Measurements from ENCODE around the gene TFDP2. TPM values are rescaled to one million over a fixed set of nuclear protein-coding genes. Genes with fewer than 3 reads are reported as not detected.

TFDP2 gene
- total RNA-seq, 2 experiments from 2014 or later: 23.3 to 40.7 TPM

- Mint-ChIP-seq H3K36me3 (ENCODE audit: low read depth) (no peaks in the 10 kb centered on the region), H3K4me1 (no peaks in the 10 kb centered on the region), H3K27ac (no peak overlapping the region), H3K4me3 (no peak overlapping the region), H3K27me3 (no peaks in the 10 kb centered on the region), H3K9me3 (ENCODE audit: low read depth) (no peaks in the 10 kb centered on the region)
- ChIA-PET CTCF (interaction anchor here (0.5 to 2.7 kb wide), 5 partner anchors 20 to 327 kb away, joined by 3 to 16 read pairs (median 4); no protein-coding TSS in a partner anchor), POLR2A (no interaction called here)
- intact Hi-C loops (cut with DNase I, micrococcal nuclease): loop anchor here in 1 of 2 experiments (10.0 kb wide), 1 partner anchor 159 kb away; no protein-coding TSS in a partner anchor
- DNase-seq (no peak), ATAC-seq (no peak)
Measured at GRCh38 chr3:142124243-142124642, 25.1 kb downstream of the TFDP2 start.

GRCh38 chr3:142120707-142121106 is 28.6 kb downstream of the TFDP2 start:
- Mint-ChIP-seq H3K9me3 (ENCODE audit: low read depth) (no peaks in the 10 kb centered on the region), H3K4me1 (peaks cover 5% of the 10 kb centered on the region), H3K27me3 (no peaks in the 10 kb centered on the region), H3K4me3 (no peak overlapping the region), H3K27ac (no peak overlapping the region), H3K36me3 (ENCODE audit: low read depth) (no peaks in the 10 kb centered on the region)
- no peak for DNase-seq
- intact Hi-C loops (cut with DNase I, micrococcal nuclease): loop anchor here in 1 of 2 experiments (10.0 kb wide), 1 partner anchor 156 kb away; no protein-coding TSS in a partner anchor
- ATAC-seq: no peak
- POLR2A ChIA-PET: no interaction called here
- CTCF ChIA-PET: interaction anchor here (0.8 to 2.4 kb wide), 4 partner anchors 8 to 246 kb away, joined by 3 to 6 read pairs (median 4); no protein-coding TSS in a partner anchor

- CTCF ChIA-PET: interaction anchor here (0.6 kb wide), 1 partner anchor 31 kb away, joined by 3 read pairs; no protein-coding TSS in a partner anchor
- H3K27me3 Mint-ChIP-seq: no peaks in the 10 kb centered on the region
- intact Hi-C loops (cut with DNase I, micrococcal nuclease): no loop called here
Measured at GRCh38 chr3:142118911-142119310, 30.4 kb downstream of the TFDP2 start.

GRCh38 chr3:142117056-142117851 is 32.1 kb downstream of the TFDP2 start:
- H3K36me3 Mint-ChIP-seq (ENCODE audit: low read depth): no peaks in the 10 kb centered on the region
- peaks cover 8% of the 10 kb centered on the region for H3K4me1 Mint-ChIP-seq
- no peaks in the 10 kb centered on the region for H3K9me3 Mint-ChIP-seq (ENCODE audit: low read depth)
- ChIA-PET POLR2A (no interaction called here), CTCF (interaction anchor here (1.5 kb wide), 1 partner anchor 55 kb away, joined by 3 read pairs; no protein-coding TSS in a partner anchor)
- ATAC-seq: no peak
- no peak for DNase-seq
- no peak overlapping the region for H3K4me3 Mint-ChIP-seq
- no peaks in the 10 kb centered on the region for H3K27me3 Mint-ChIP-seq
- intact Hi-C loops (cut with DNase I, micrococcal nuclease): no loop called here
- H3K27ac Mint-ChIP-seq: no peak overlapping the region

More at GRCh38 chr3:142118911-142119310, 30.4 kb downstream of the TFDP2 start:
- no peak for ATAC-seq
- no peak overlapping the region for H3K4me3 Mint-ChIP-seq
- H3K9me3 Mint-ChIP-seq (ENCODE audit: low read depth): no peaks in the 10 kb centered on the region
- H3K27ac Mint-ChIP-seq: no peak overlapping the region
- no peak for DNase-seq
- H3K4me1 Mint-ChIP-seq: peaks cover 5% of the 10 kb centered on the region
- no peaks in the 10 kb centered on the region for H3K36me3 Mint-ChIP-seq (ENCODE audit: low read depth)
- POLR2A ChIA-PET: no interaction called here

GRCh38 chr3:142115867-142116668 is 33.3 kb downstream of the TFDP2 start:
- ATAC-seq (no peak), DNase-seq (no peak)
- intact Hi-C loops (cut with DNase I, micrococcal nuclease): no loop called here
- Mint-ChIP-seq H3K4me1 (peaks cover 12% of the 10 kb centered on the region), H3K27ac (no peak overlapping the region), H3K27me3 (no peaks in the 10 kb centered on the region), H3K36me3 (ENCODE audit: low read depth) (no peaks in the 10 kb centered on the region), H3K9me3 (ENCODE audit: low read depth) (no peaks in the 10 kb centered on the region), H3K4me3 (no peak overlapping the region)
- ChIA-PET POLR2A (no interaction called here), CTCF (no interaction called here)

GRCh38 chr3:142112601-142113000 is 36.7 kb downstream of the TFDP2 start:
- Mint-ChIP-seq H3K27me3 (no peaks in the 10 kb centered on the region), H3K36me3 (ENCODE audit: low read depth) (no peaks in the 10 kb centered on the region), H3K4me3 (no peak overlapping the region), H3K4me1 (peaks cover 14% of the 10 kb centered on the region), H3K27ac (no peak overlapping the region), H3K9me3 (ENCODE audit: low read depth) (no peaks in the 10 kb centered on the region)
- POLR2A ChIA-PET: no interaction called here
- CTCF ChIA-PET: interaction anchor here (0.6 to 3.4 kb wide), 4 partner anchors 13 to 874 kb away, joined by 3 to 10 read pairs (median 4); no protein-coding TSS in a partner anchor
- no peak for ATAC-seq
- intact Hi-C loops (cut with DNase I, micrococcal nuclease): no loop called here
- DNase-seq: no peak

- no peak for ATAC-seq
- H3K36me3 Mint-ChIP-seq (ENCODE audit: low read depth): no peaks in the 10 kb centered on the region
- no peak overlapping the region for H3K4me3 Mint-ChIP-seq
- no peaks in the 10 kb centered on the region for H3K27me3 Mint-ChIP-seq
- POLR2A ChIA-PET: no interaction called here
- CTCF ChIA-PET: no interaction called here
- H3K27ac Mint-ChIP-seq: no peak overlapping the region
- intact Hi-C loops (cut with DNase I, micrococcal nuclease): no loop called here
- peaks cover 4% of the 10 kb centered on the region for H3K4me1 Mint-ChIP-seq
- no peaks in the 10 kb centered on the region for H3K9me3 Mint-ChIP-seq (ENCODE audit: low read depth)
- DNase-seq: no peak
Measured at GRCh38 chr3:142106548-142106947, 42.8 kb downstream of the TFDP2 start.

- intact Hi-C loops (cut with DNase I, micrococcal nuclease): no loop called here
- H3K27ac Mint-ChIP-seq: no peak overlapping the region
- H3K4me1 Mint-ChIP-seq: peaks cover 2% of the 10 kb centered on the region
- CTCF ChIA-PET: no interaction called here
- DNase-seq (no peak), ATAC-seq (no peak)
- no peaks in the 10 kb centered on the region for H3K9me3 Mint-ChIP-seq (ENCODE audit: low read depth)
- no peaks in the 10 kb centered on the region for H3K27me3 Mint-ChIP-seq
- POLR2A ChIA-PET: no interaction called here
- H3K36me3 Mint-ChIP-seq (ENCODE audit: low read depth): no peaks in the 10 kb centered on the region
- no peak overlapping the region for H3K4me3 Mint-ChIP-seq
Measured at GRCh38 chr3:142105991-142106390, 43.4 kb downstream of the TFDP2 start.

- intact Hi-C loops (cut with DNase I, micrococcal nuclease): no loop called here
Measured at GRCh38 chr3:142104763-142105162, 44.6 kb downstream of the TFDP2 start.

GRCh38 chr3:142098964-142099363 is 50.4 kb downstream of the TFDP2 start:
- peak; percentile 90 for ATAC-seq
- intact Hi-C loops (cut with DNase I, micrococcal nuclease): no loop called here
- ChIA-PET CTCF (no interaction called here), POLR2A (no interaction called here)
- DNase-seq: no peak
- H3K27ac Mint-ChIP-seq: no peak overlapping the region
- H3K27me3 Mint-ChIP-seq: no peaks in the 10 kb centered on the region
- H3K4me3 Mint-ChIP-seq: no peak overlapping the region
- no peaks in the 10 kb centered on the region for H3K9me3 Mint-ChIP-seq (ENCODE audit: low read depth)
- H3K4me1 Mint-ChIP-seq: peaks cover 10% of the 10 kb centered on the region
- peaks cover 2% of the 10 kb centered on the region for H3K36me3 Mint-ChIP-seq (ENCODE audit: low read depth)

More at GRCh38 chr3:142104763-142105162, 44.6 kb downstream of the TFDP2 start:
- Mint-ChIP-seq H3K27ac (no peak overlapping the region), H3K27me3 (no peaks in the 10 kb centered on the region), H3K9me3 (ENCODE audit: low read depth) (no peaks in the 10 kb centered on the region), H3K36me3 (ENCODE audit: low read depth) (no peaks in the 10 kb centered on the region), H3K4me1 (peaks cover 3% of the 10 kb centered on the region), H3K4me3 (no peak overlapping the region)
- CTCF ChIA-PET: interaction anchor here (1.3 kb wide), 1 partner anchor 15 kb away, joined by 5 read pairs; no protein-coding TSS in a partner anchor
- no peak for ATAC-seq
- DNase-seq: no peak
- POLR2A ChIA-PET: no interaction called here

- no peak overlapping the region for H3K4me3 Mint-ChIP-seq
- POLR2A ChIA-PET: no interaction called here
- DNase-seq: no peak
- no peaks in the 10 kb centered on the region for H3K9me3 Mint-ChIP-seq (ENCODE audit: low read depth)
- ATAC-seq: no peak
- CTCF ChIA-PET: no interaction called here
- intact Hi-C loops (cut with DNase I, micrococcal nuclease): no loop called here
- no peaks in the 10 kb centered on the region for H3K27me3 Mint-ChIP-seq
- no peak overlapping the region for H3K27ac Mint-ChIP-seq
- H3K36me3 Mint-ChIP-seq (ENCODE audit: low read depth): peaks cover 2% of the 10 kb centered on the region
- H3K4me1 Mint-ChIP-seq: peaks cover 10% of the 10 kb centered on the region
Measured at GRCh38 chr3:142097099-142097843, 52.1 kb downstream of the TFDP2 start.
